Right lobe of liver (tissue), 4 donors: Measurements from ENCODE around the gene STKLD1.

Source experiments
- POLR2A ChIP-seq: fragments of 450-650 bp; IDR thresholded peaks from one replicate; pipeline ENCODE4 v1.6.1; 2017; ENCODE audit warnings: antibody characterized with exemption, mild to moderate bottlenecking
- TF ChIP-seq, protein P1 (sequence below), 4 donors: fragments of 200-600 bp in 3 of 4; fragments of 450-650 bp in 1 of 4; IDR thresholded peaks; one replicate each; pipeline versions ENCODE4 v1.5.1 to v1.8.0; 2016 to 2022; ENCODE audit warnings: antibody characterized with exemption in 4 of 4, mild to moderate bottlenecking in 2 of 4
- donor health status: DM: no; HTN: no; CAD: no.
- donor health status: DM: no; HTN: no; CAD: no.
- donor health status: DM: no; HTN: yes; CAD: no.

DNA sequence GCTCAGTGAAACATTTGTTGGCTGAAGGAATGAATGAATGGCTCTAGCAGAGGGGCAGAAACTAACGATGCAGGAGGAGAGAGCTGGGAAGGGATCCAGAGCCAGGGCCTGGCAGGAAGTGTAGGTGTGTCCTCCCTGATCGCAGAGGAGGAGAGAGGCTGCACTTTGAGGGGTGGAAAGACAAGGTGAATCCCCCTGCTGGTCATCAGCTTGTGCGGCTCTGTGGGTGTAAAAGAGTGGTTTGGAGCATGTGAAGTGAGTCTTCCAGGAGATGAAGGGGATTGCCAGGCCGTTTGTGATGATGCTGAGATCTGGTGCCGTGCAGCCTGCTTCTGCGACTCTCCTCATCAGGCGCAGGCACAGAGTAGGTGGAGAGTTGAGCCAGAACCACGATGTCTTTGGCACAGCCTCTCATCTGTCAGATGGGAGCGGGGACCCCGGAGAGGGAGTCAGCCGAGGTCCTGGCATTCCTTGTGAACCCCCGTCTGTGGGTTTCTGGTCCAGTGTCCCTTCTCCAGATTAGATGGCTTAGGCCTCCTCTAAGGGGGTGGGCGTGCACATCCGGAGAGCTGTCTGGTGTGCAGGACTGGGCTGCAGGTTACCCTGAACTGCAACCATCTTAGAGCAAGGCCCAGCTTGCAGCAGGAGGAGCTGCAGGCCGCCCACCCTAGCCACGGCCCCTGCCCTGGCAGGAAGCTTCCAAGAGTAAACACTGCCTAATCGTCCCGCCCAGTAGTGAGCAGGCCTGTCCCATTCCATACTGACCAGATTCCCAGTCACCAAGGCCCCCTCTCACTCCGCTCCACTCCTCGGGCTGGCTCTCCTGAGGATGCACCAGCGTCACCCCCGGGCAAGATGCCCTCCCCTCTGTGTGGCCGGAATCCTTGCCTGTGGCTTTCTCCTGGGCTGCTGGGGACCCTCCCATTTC, 45.7 kb downstream of the STKLD1 start, which contains the start of gene ADAMTS13:
- TF ChIP-seq, protein P1, sequence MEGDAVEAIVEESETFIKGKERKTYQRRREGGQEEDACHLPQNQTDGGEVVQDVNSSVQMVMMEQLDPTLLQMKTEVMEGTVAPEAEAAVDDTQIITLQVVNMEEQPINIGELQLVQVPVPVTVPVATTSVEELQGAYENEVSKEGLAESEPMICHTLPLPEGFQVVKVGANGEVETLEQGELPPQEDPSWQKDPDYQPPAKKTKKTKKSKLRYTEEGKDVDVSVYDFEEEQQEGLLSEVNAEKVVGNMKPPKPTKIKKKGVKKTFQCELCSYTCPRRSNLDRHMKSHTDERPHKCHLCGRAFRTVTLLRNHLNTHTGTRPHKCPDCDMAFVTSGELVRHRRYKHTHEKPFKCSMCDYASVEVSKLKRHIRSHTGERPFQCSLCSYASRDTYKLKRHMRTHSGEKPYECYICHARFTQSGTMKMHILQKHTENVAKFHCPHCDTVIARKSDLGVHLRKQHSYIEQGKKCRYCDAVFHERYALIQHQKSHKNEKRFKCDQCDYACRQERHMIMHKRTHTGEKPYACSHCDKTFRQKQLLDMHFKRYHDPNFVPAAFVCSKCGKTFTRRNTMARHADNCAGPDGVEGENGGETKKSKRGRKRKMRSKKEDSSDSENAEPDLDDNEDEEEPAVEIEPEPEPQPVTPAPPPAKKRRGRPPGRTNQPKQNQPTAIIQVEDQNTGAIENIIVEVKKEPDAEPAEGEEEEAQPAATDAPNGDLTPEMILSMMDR (IDR thresholded peaks at IDR 0.05): no peak
- TF ChIP-seq POLR2A: no peak
